Stimulated activated effector memory CD8-positive, alpha-beta T cell treated with anti-CD3 and anti-CD28 coated beads, Interleukin-12 subunit alpha, Interleukin-12 subunit beta, amount 100 ng/mL, for 72 hours (primary cell): ENCODE results near the gene BSPRY.
A peak's percentile ranks its signal among the peaks of the same experiment; 100 is the strongest.
"Not testable (repeated sequence)": the region's sequence is repeated elsewhere in the genome, so short reads cannot be mapped to it uniquely, and the experiment has no call there.

Experiments used
- ATAC-seq: fragments of 150-1000 bp; cut with Tn5 transposase; 2 replicates; pipeline ENCODE4 v1.10.0; 2021
- DNase-seq, 2 donors: peaks; one replicate each; pipeline ENCODE4 v3.0.0; 2021 to 2022; ENCODE audit warnings: low spot score in 2 of 2
- H3K27ac Mint-ChIP-seq: one replicate; pipeline ENCODE4 v1.8.0; 2022; ENCODE audit warnings: mild to moderate bottlenecking, mixed read lengths
- H3K36me3 Mint-ChIP-seq: one replicate; pipeline ENCODE4 v1.8.0; 2022; ENCODE audit warnings: mild to moderate bottlenecking, mixed read lengths
- H3K4me1 Mint-ChIP-seq: one replicate; pipeline ENCODE4 v1.8.0; 2022; ENCODE audit warnings: mixed read lengths
- H3K4me3 Mint-ChIP-seq: one replicate; pipeline ENCODE4 v1.8.0; 2022; ENCODE audit warnings: mild to moderate bottlenecking, mixed read lengths
- H3K9me3 Mint-ChIP-seq: one replicate; pipeline ENCODE4 v1.8.0; 2022; ENCODE audit warnings: mixed read lengths

BSPRY gene

GRCh38 chr9:113373676-113374392 is 24.5 kb downstream of the BSPRY start:
- Mint-ChIP-seq H3K9me3 (no peaks in the 10 kb centered on the region), H3K4me3 (no peak overlapping the region), H3K4me1 (peaks cover 15% of the 10 kb centered on the region)

GRCh38 chr9:113375057-113376023 is 26.0 kb downstream of the BSPRY start:
- no peak for DNase-seq
- ATAC-seq: no peak
- peaks cover 15% of the 10 kb centered on the region for H3K4me1 Mint-ChIP-seq
- no peaks in the 10 kb centered on the region for H3K9me3 Mint-ChIP-seq
- peak overlapping the region; percentile 80 for H3K27ac Mint-ChIP-seq
- H3K36me3 Mint-ChIP-seq: peaks cover 39% of the 10 kb centered on the region
- H3K4me3 Mint-ChIP-seq: peak overlapping the region; percentile 75

More at GRCh38 chr9:113373676-113374392, 24.5 kb downstream of the BSPRY start:
- DNase-seq (no peak), ATAC-seq (no peak)
- no peak overlapping the region for H3K27ac Mint-ChIP-seq
- H3K36me3 Mint-ChIP-seq: peaks cover 39% of the 10 kb centered on the region

- peaks cover 37% of the 10 kb centered on the region for H3K36me3 Mint-ChIP-seq
- H3K4me3 Mint-ChIP-seq: peak within 1 kb of the TSS; percentile 75
- no peaks in the 10 kb centered on the region for H3K9me3 Mint-ChIP-seq
- H3K4me1 Mint-ChIP-seq: peaks cover 21% of the 10 kb centered on the region
- peak; percentile 66 to 90 for DNase-seq
- peak; percentile 94 for ATAC-seq
- H3K27ac Mint-ChIP-seq: peak within 1 kb of the TSS; percentile 80
Measured at GRCh38 chr9:113376634-113377567, 27.6 kb downstream of the BSPRY start, which contains the start of gene HDHD3. Gene HDHD3 (minus strand): TSS chr9:113376986. CDS start chr9:113374354, 2,632 bp downstream.

- H3K27ac Mint-ChIP-seq, DNase-seq, H3K4me3 Mint-ChIP-seq, H3K9me3 Mint-ChIP-seq, ATAC-seq: not testable (repeated sequence)
- H3K4me1 Mint-ChIP-seq: peaks cover 21% of the 10 kb centered on the region
- H3K36me3 Mint-ChIP-seq: peaks cover 22% of the 10 kb centered on the region
Measured at GRCh38 chr9:113379094-113379828, 29.9 kb downstream of the BSPRY start.

- H3K4me3 Mint-ChIP-seq, DNase-seq, H3K9me3 Mint-ChIP-seq, H3K27ac Mint-ChIP-seq, ATAC-seq: not testable (repeated sequence)
- H3K4me1 Mint-ChIP-seq: peaks cover 16% of the 10 kb centered on the region
- peaks cover 16% of the 10 kb centered on the region for H3K36me3 Mint-ChIP-seq
Measured at GRCh38 chr9:113379829-113380210, 30.5 kb downstream of the BSPRY start.

- H3K4me3 Mint-ChIP-seq: no peak overlapping the region
Measured at GRCh38 chr9:113380869-113381378, 31.6 kb downstream of the BSPRY start.

GRCh38 chr9:113381441-113381840 is 32.1 kb downstream of the BSPRY start:
- DNase-seq, H3K4me3 Mint-ChIP-seq, H3K4me1 Mint-ChIP-seq, H3K9me3 Mint-ChIP-seq, ATAC-seq, H3K27ac Mint-ChIP-seq, H3K36me3 Mint-ChIP-seq: not testable (repeated sequence)

More at GRCh38 chr9:113380869-113381378, 31.6 kb downstream of the BSPRY start:
- Mint-ChIP-seq H3K36me3 (peaks cover 5% of the 10 kb centered on the region), H3K4me1 (peaks cover 6% of the 10 kb centered on the region), H3K9me3 (no peaks in the 10 kb centered on the region), H3K27ac (no peak overlapping the region)
- no peak for DNase-seq
- ATAC-seq: no peak

- Mint-ChIP-seq H3K27ac (no peak overlapping the region), H3K4me3 (no peak overlapping the region), H3K4me1 (peaks cover 6% of the 10 kb centered on the region), H3K9me3 (no peaks in the 10 kb centered on the region), H3K36me3 (peaks cover 5% of the 10 kb centered on the region)
- ATAC-seq (no peak), DNase-seq (no peak)
Measured at GRCh38 chr9:113381909-113382411, 32.6 kb downstream of the BSPRY start.

GRCh38 chr9:113386571-113387393 is 37.4 kb downstream of the BSPRY start:
- ATAC-seq: no peak
- no peak for DNase-seq
- no peaks in the 10 kb centered on the region for H3K9me3 Mint-ChIP-seq
- H3K27ac Mint-ChIP-seq: no peak overlapping the region
- peaks cover 8% of the 10 kb centered on the region for H3K36me3 Mint-ChIP-seq
- H3K4me1 Mint-ChIP-seq: no peaks in the 10 kb centered on the region
- H3K4me3 Mint-ChIP-seq: no peak overlapping the region

- ATAC-seq (no peak), DNase-seq (no peak)
- Mint-ChIP-seq H3K4me3 (no peak overlapping the region), H3K4me1 (no peaks in the 10 kb centered on the region), H3K36me3 (peaks cover 8% of the 10 kb centered on the region), H3K9me3 (no peaks in the 10 kb centered on the region), H3K27ac (no peak overlapping the region)
Measured at GRCh38 chr9:113387560-113388230, 38.4 kb downstream of the BSPRY start.

GRCh38 chr9:113388833-113389232 is 39.5 kb downstream of the BSPRY start:
- DNase-seq (no peak), ATAC-seq (no peak)
- Mint-ChIP-seq H3K27ac (no peak overlapping the region), H3K4me1 (no peaks in the 10 kb centered on the region), H3K36me3 (peaks cover 8% of the 10 kb centered on the region), H3K9me3 (no peaks in the 10 kb centered on the region), H3K4me3 (no peak overlapping the region)

GRCh38 chr9:113389451-113389850 is 40.1 kb downstream of the BSPRY start:
- Mint-ChIP-seq H3K36me3 (peaks cover 8% of the 10 kb centered on the region), H3K4me1 (no peaks in the 10 kb centered on the region), H3K9me3 (no peaks in the 10 kb centered on the region), H3K27ac (no peak overlapping the region), H3K4me3 (no peak overlapping the region)
- no peak for ATAC-seq
- no peak for DNase-seq
